Activated CD8-positive, alpha-beta T cell treated with anti-CD3 and anti-CD28 coated beads for 36 hours (primary cell): ENCODE data around the gene KIF27. TPM values are rescaled to one million over a fixed set of nuclear protein-coding genes. Genes with fewer than 3 reads are reported as not detected.
A peak's percentile ranks its signal among the peaks of the same experiment; 100 is the strongest.
"Not testable (repeated sequence)": the region's sequence is repeated elsewhere in the genome, so short reads cannot be mapped to it uniquely, and the experiment has no call there.

Experiments used
- ATAC-seq: fragments of 200-7000 bp; cut with Tn5 transposase; one replicate; pipeline ENCODE4 v1.10.0; 2021; ENCODE audit warnings: mild to moderate bottlenecking, moderate library complexity
- CTCF ChIA-PET: fragments of 350-600 bp; sonication (Branson Sonifier 250); formaldehyde crosslinking; loops from one replicate; lab custom pipeline; 2021; ENCODE audit warnings: antibody characterized with exemption; lab: Charles Lee
- POLR2A ChIA-PET: fragments of 350-600 bp; sonication (Branson Sonifier 250); formaldehyde crosslinking; loops from one replicate; lab custom pipeline; 2021; ENCODE audit warnings: antibody characterized with exemption; lab: Charles Lee
- DNase-seq: peaks from one replicate; pipeline ENCODE4 v3.0.0-alpha.2; 2020
- H3K27ac Mint-ChIP-seq: one replicate; pipeline ENCODE4 v1.8.0; 2021; ENCODE audit warnings: mild to moderate bottlenecking, mixed read lengths
- H3K27me3 Mint-ChIP-seq: one replicate; pipeline ENCODE4 v1.8.0; 2021; ENCODE audit warnings: mixed read lengths
- H3K36me3 Mint-ChIP-seq: one replicate; pipeline ENCODE4 v1.8.0; 2021; ENCODE audit warnings: low read depth, mixed read lengths
- H3K4me1 Mint-ChIP-seq: one replicate; pipeline ENCODE4 v1.8.0; 2021; ENCODE audit warnings: low read depth, mixed read lengths
- H3K4me3 Mint-ChIP-seq: one replicate; pipeline ENCODE4 v1.8.0; 2021; ENCODE audit warnings: mild to moderate bottlenecking, moderate library complexity, mixed read lengths
- H3K9me3 Mint-ChIP-seq: one replicate; pipeline ENCODE4 v1.8.0; 2021; ENCODE audit warnings: mixed read lengths
- CTCF ChIP-seq: fragments of 200-600 bp; IDR thresholded peaks from one replicate; pipeline ENCODE4 v1.8.0; 2022; ENCODE audit warnings: antibody characterized with exemption, mild to moderate bottlenecking
- intact Hi-C: fragments of 100-400 bp; cut with micrococcal nuclease; formaldehyde crosslinking; loops from one replicate; pipeline ENCODE4 v1.10.0; 2022
- total RNA-seq, 2 experiments: library from RNA; stranded (reverse); gene quantifications; one replicate each; pipeline ENCODE4 v1.2.3, GENCODE V29; 2021

The KIF27 gene
- total RNA-seq, 2 experiments from 2014 or later, result 2.6 to 3.4 TPM

- ATAC-seq, result no peak
- Mint-ChIP-seq H3K27me3 (no peaks in the 10 kb centered on the region), H3K4me3 (no peak overlapping the region), H3K9me3 (no peaks in the 10 kb centered on the region), H3K36me3 (peaks cover 4% of the 10 kb centered on the region), H3K27ac (no peak overlapping the region), H3K4me1 (peaks cover 4% of the 10 kb centered on the region)
- DNase-seq, result no peak
- ChIA-PET POLR2A (interaction anchor here (8.5 to 12.0 kb wide), 2 partner anchors 11 to 17 kb away, joined by 71 to 224 read pairs; partner anchors contain the start of genes HNRNPK and RMI1), CTCF (interaction anchor here (0.8 to 1.6 kb wide), 3 partner anchors 40 to 355 kb away, joined by 3 to 5 read pairs (median 3); partner anchors contain the start of gene KIF27)
- no peak for TF ChIP-seq CTCF
- intact Hi-C loops, result no loop called here
These were observed 39.8 kb upstream of the KIF27 start for GRCh38 chr9:83960991-83961390.

- Mint-ChIP-seq H3K27ac (no peak overlapping the region), H3K4me3 (no peak overlapping the region), H3K4me1 (peaks cover 9% of the 10 kb centered on the region), H3K36me3 (peaks cover 10% of the 10 kb centered on the region), H3K27me3 (no peaks in the 10 kb centered on the region), H3K9me3 (no peaks in the 10 kb centered on the region)
- POLR2A ChIA-PET, result interaction anchor here (1.5 to 12.0 kb wide), 3 partner anchors 8 to 19 kb away, joined by 8 to 224 read pairs (median 71); partner anchors contain the start of genes HNRNPK and RMI1
- no peak for ATAC-seq
- no peak for TF ChIP-seq CTCF
- intact Hi-C loops, result no loop called here
- DNase-seq, result no peak
- CTCF ChIA-PET, result no interaction called here
These were observed 37.8 kb upstream of the KIF27 start for GRCh38 chr9:83959061-83959460.

GRCh38 chr9:83957248-83957513 is 35.9 kb upstream of the KIF27 start:
- Mint-ChIP-seq H3K9me3 (no peaks in the 10 kb centered on the region), H3K4me1 (peaks cover 9% of the 10 kb centered on the region), H3K27me3 (no peaks in the 10 kb centered on the region), H3K27ac (peak overlapping the region; percentile 97), H3K36me3 (peaks cover 10% of the 10 kb centered on the region), H3K4me3 (peak overlapping the region; percentile 97)
- POLR2A ChIA-PET, result interaction anchor here (1.7 to 12.0 kb wide), 3 partner anchors 10 to 21 kb away, joined by 7 to 224 read pairs (median 71); partner anchors contain the start of genes HNRNPK and RMI1
- no peak for DNase-seq
- no peak for ATAC-seq
- no peak for TF ChIP-seq CTCF
- CTCF ChIA-PET, result interaction anchor here (1.5 kb wide), 1 partner anchor 10 kb away, joined by 3 read pairs; no protein-coding TSS in a partner anchor
- intact Hi-C loops, result no loop called here

- ChIA-PET POLR2A (interaction anchor here (0.6 to 8.5 kb wide), 9 partner anchors 9 to 249 kb away, joined by 3 to 71 read pairs (median 5); partner anchors contain the start of genes HNRNPK, RMI1 and UBQLN1), CTCF (interaction anchor here (0.9 to 1.0 kb wide), 2 partner anchors 8 to 68 kb away, joined by 3 read pairs; no protein-coding TSS in a partner anchor)
- Mint-ChIP-seq H3K36me3 (peaks cover 11% of the 10 kb centered on the region), H3K27ac (peak overlapping the region; percentile 97), H3K4me3 (peak overlapping the region; percentile 97), H3K4me1 (peaks cover 9% of the 10 kb centered on the region), H3K27me3 (no peaks in the 10 kb centered on the region), H3K9me3 (no peaks in the 10 kb centered on the region)
- peak; percentile 81 for ATAC-seq
- TF ChIP-seq CTCF, result no peak
- intact Hi-C loops, result no loop called here
- peak; percentile 76 for DNase-seq
These were observed 35.4 kb upstream of the KIF27 start for GRCh38 chr9:83956436-83957247.

GRCh38 chr9:83956086-83956435 is 34.8 kb upstream of the KIF27 start:
- peak overlapping the region; percentile 97 for H3K4me3 Mint-ChIP-seq
- no peak for TF ChIP-seq CTCF
- peak overlapping the region; percentile 97 for H3K27ac Mint-ChIP-seq
- intact Hi-C loops, result no loop called here
- H3K36me3 Mint-ChIP-seq, result peaks cover 12% of the 10 kb centered on the region
- peaks cover 9% of the 10 kb centered on the region for H3K4me1 Mint-ChIP-seq
- H3K9me3 Mint-ChIP-seq, result no peaks in the 10 kb centered on the region
- ATAC-seq (peak; percentile 58), DNase-seq (peak; percentile 50)
- ChIA-PET POLR2A (interaction anchor here (0.6 to 1.7 kb wide), 8 partner anchors 9 to 248 kb away, joined by 3 to 9 read pairs (median 4); partner anchors contain the start of genes HNRNPK, RMI1 and UBQLN1), CTCF (interaction anchor here (0.9 to 1.0 kb wide), 2 partner anchors 8 to 69 kb away, joined by 3 read pairs; no protein-coding TSS in a partner anchor)
- H3K27me3 Mint-ChIP-seq, result no peaks in the 10 kb centered on the region

- DNase-seq, H3K27me3 Mint-ChIP-seq, H3K4me1 Mint-ChIP-seq, POLR2A ChIA-PET, CTCF ChIA-PET, ATAC-seq, intact Hi-C loops, H3K27ac Mint-ChIP-seq, H3K4me3 Mint-ChIP-seq, H3K9me3 Mint-ChIP-seq: not testable (repeated sequence)
- H3K36me3 Mint-ChIP-seq, result peaks cover 21% of the 10 kb centered on the region
These were observed 26.9 kb upstream of the KIF27 start for GRCh38 chr9:83948096-83948495.
